GM12878 (cell line): ENCODE results near the gene SURF4.

Experiments used
- ATF2 ChIP-seq: IDR thresholded peaks from 2 replicates; pipeline ENCODE4 v1.6.1; 2012; ENCODE audit warnings: low read length, inconsistent platforms
- ATF3 ChIP-seq: IDR thresholded peaks from 2 replicates; pipeline ENCODE4 v1.6.1; 2011; ENCODE audit warnings: low read depth, mild to moderate bottlenecking, low read length, moderate library complexity, borderline replicate concordance; ENCODE audit errors: extremely low read depth
- BHLHE40 ChIP-seq, 2 experiments: fragments of 450-650 bp in 1 of 2; IDR thresholded peaks; 2 replicates each; pipeline ENCODE4 v1.6.1; 2011 to 2017; ENCODE audit warnings: low read depth in 2 of 2, borderline replicate concordance in 1 of 2, improper control_type of control experiment in 1 of 2, low read length in 1 of 2, mild to moderate bottlenecking in 1 of 2
- CTCF ChIP-seq, 3 experiments: IDR thresholded peaks in 2 of 3; conservative IDR thresholded peaks in 1 of 3; 2 replicates each; pipeline ENCODE4 v1.5.1; 2011; ENCODE audit warnings: low read depth in 3 of 3, low read length in 3 of 3, mild to moderate bottlenecking in 3 of 3, control low read depth in 2 of 3, moderate library complexity in 2 of 3, inconsistent platforms in 1 of 3, mixed read lengths in 1 of 3; ENCODE audit not compliant: control insufficient read depth in 2 of 3, insufficient read depth in 1 of 3; ENCODE audit errors: extremely low read depth in 1 of 3
- EP300 ChIP-seq, 2 experiments: fragments of 150-350 bp in 1 of 2; IDR thresholded peaks; 2 replicates each; pipeline ENCODE4 v1.6.1; 2011 to 2012; ENCODE audit warnings: low read depth in 2 of 2, low read length in 2 of 2, borderline replicate concordance in 1 of 2, improper control_type of control experiment in 1 of 2, inconsistent platforms in 1 of 2; ENCODE audit not compliant: control insufficient read depth in 1 of 2
- ESRRA ChIP-seq: IDR thresholded peaks from 2 replicates; pipeline ENCODE4 v1.6.1; 2012; ENCODE audit warnings: mild to moderate bottlenecking, low read length, improper control_type of control experiment
- ETV6 ChIP-seq, 2 experiments: fragments of 450-650 bp in 1 of 2; IDR thresholded peaks in 1 of 2; conservative IDR thresholded peaks in 1 of 2; 2 replicates each; pipeline ENCODE4 v1.6.1; 2014; ENCODE audit warnings: antibody characterized with exemption in 1 of 2, borderline replicate concordance in 1 of 2, low read depth in 1 of 2, mild to moderate bottlenecking in 1 of 2, moderate library complexity in 1 of 2
- EZH2 ChIP-seq: IDR thresholded peaks from 2 replicates; pipeline ENCODE4 v1.6.1; 2012; ENCODE audit warnings: low read depth, mild to moderate bottlenecking, control low read depth, inconsistent platforms, low read length, borderline replicate concordance; ENCODE audit not compliant: control insufficient read depth
- PAX8 ChIP-seq: fragments of 450-650 bp; IDR thresholded peaks from 2 replicates; pipeline ENCODE4 v1.6.1; 2017; ENCODE audit warnings: mild to moderate bottlenecking, moderate library complexity
- POLR2A ChIP-seq: IDR thresholded peaks from 2 replicates; pipeline ENCODE4 v1.6.1; 2011; ENCODE audit warnings: low read depth, mild to moderate bottlenecking, low read length
- SIN3A ChIP-seq: IDR thresholded peaks from 2 replicates; pipeline ENCODE4 v1.6.1; 2012; ENCODE audit warnings: low read depth, low read length, improper control_type of control experiment
- TCF12 ChIP-seq: IDR thresholded peaks from 2 replicates; pipeline ENCODE4 v1.6.1; 2011; ENCODE audit warnings: low read depth, mild to moderate bottlenecking, low read length
- USF1 ChIP-seq: IDR thresholded peaks from 2 replicates; pipeline ENCODE4 v1.6.1; 2011; ENCODE audit warnings: borderline replicate concordance, low read depth, mild to moderate bottlenecking, moderate library complexity, mixed read lengths, low read length; ENCODE audit not compliant: insufficient read depth; ENCODE audit errors: extremely low read length
- ZZZ3 ChIP-seq: IDR thresholded peaks from 2 replicates; pipeline ENCODE4 v1.6.1; 2011; ENCODE audit warnings: low read depth; ENCODE audit not compliant: control insufficient read depth, insufficient read length

GRCh38 chr9:133420392-133420827 is 44.5 kb upstream of the SURF4 start:
- TF ChIP-seq ATF3 = no peak
- TF ChIP-seq CTCF (IDR thresholded peaks at IDR 0.05 in 2 of 3, conservative IDR thresholded peaks at IDR 0.05 in 1 of 3; ENCODE audit: control insufficient read depth in 2 of 3, extremely low read depth in 1 of 3, insufficient read depth in 1 of 3, low read depth in 3 of 3, low read length in 3 of 3) = no peak
- no peak for TF ChIP-seq ETV6 (conservative IDR thresholded peaks at IDR 0.05 in 1 of 2, IDR thresholded peaks at IDR 0.05 in 1 of 2; ENCODE audit: borderline replicate concordance in 1 of 2, low read depth in 1 of 2)
- TF ChIP-seq POLR2A = peak; percentile 46; the same call in 1 of the 2 replicates
- no peak for TF ChIP-seq TCF12
- TF ChIP-seq SIN3A = no peak
- no peak for TF ChIP-seq ZZZ3
- TF ChIP-seq BHLHE40 (IDR thresholded peaks at IDR 0.05; ENCODE audit: borderline replicate concordance in 1 of 2, low read depth in 2 of 2, low read length in 1 of 2) = peak in 1 of 2 experiments; percentile 37; a peak in 1 of 4 replicates
- TF ChIP-seq PAX8 = no peak
- TF ChIP-seq USF1 = no peak
- no peak for TF ChIP-seq ESRRA
- TF ChIP-seq EZH2 = no peak
- TF ChIP-seq ATF2 = peak; percentile 90
- peak in 1 of 2 experiments; percentile 51; a peak in 1 of 4 replicates for TF ChIP-seq EP300 (IDR thresholded peaks at IDR 0.05; ENCODE audit: borderline replicate concordance in 1 of 2, control insufficient read depth in 1 of 2, low read depth in 2 of 2, low read length in 2 of 2)
